Activated T-helper 17 cell treated with anti-CD3 and anti-CD28 coated beads, Interleukin-2, amount 50 U/mL, for 72 hours (primary cell): ENCODE results near the gene PTPN4. TPM values are rescaled to one million over a fixed set of nuclear protein-coding genes. Genes with fewer than 3 reads are reported as not detected.

Source experiments
- ATAC-seq: fragments of 150-1000 bp; cut with Tn5 transposase; replicated peaks from 2 replicates; pipeline ENCODE4 v1.10.0; 2021; ENCODE audit warnings: mild to moderate bottlenecking, moderate library complexity
- H3K27ac Mint-ChIP-seq: one replicate; pipeline ENCODE4 v1.8.0; 2022; ENCODE audit warnings: mixed read lengths
- H3K27me3 Mint-ChIP-seq: one replicate; pipeline ENCODE4 v1.8.0; 2022; ENCODE audit warnings: mixed read lengths
- H3K36me3 Mint-ChIP-seq: one replicate; pipeline ENCODE4 v1.8.0; 2022; ENCODE audit warnings: low read depth, mild to moderate bottlenecking, mixed read lengths
- H3K4me1 Mint-ChIP-seq: one replicate; pipeline ENCODE4 v1.8.0; 2022; ENCODE audit warnings: mixed read lengths
- H3K4me3 Mint-ChIP-seq: one replicate; pipeline ENCODE4 v1.8.0; 2022; ENCODE audit warnings: mild to moderate bottlenecking, mixed read lengths
- H3K9me3 Mint-ChIP-seq: one replicate; pipeline ENCODE4 v1.8.0; 2022; ENCODE audit warnings: mixed read lengths
- total RNA-seq, 2 donors: library from RNA; stranded (reverse); gene quantifications; one replicate each; pipeline ENCODE4 v1.2.3, GENCODE V29; 2022

PTPN4 gene
- total RNA-seq, 2 donors from 2014 or later = 34.9 to 49.4 TPM

GRCh38 chr2:119859528-119859927 is 99.8 kb downstream of the PTPN4 start:
- Mint-ChIP-seq H3K27me3 (no peaks in the 10 kb centered on the region), H3K27ac (no peak overlapping the region), H3K9me3 (no peaks in the 10 kb centered on the region), H3K36me3 (peaks cover 14% of the 10 kb centered on the region), H3K4me3 (no peak overlapping the region), H3K4me1 (peaks cover 25% of the 10 kb centered on the region)
- ATAC-seq = no peak

- peaks cover 25% of the 10 kb centered on the region for H3K4me1 Mint-ChIP-seq
- peaks cover 14% of the 10 kb centered on the region for H3K36me3 Mint-ChIP-seq
- no peak overlapping the region for H3K4me3 Mint-ChIP-seq
- no peak overlapping the region for H3K27ac Mint-ChIP-seq
- ATAC-seq = no peak
- H3K9me3 Mint-ChIP-seq = no peaks in the 10 kb centered on the region
- H3K27me3 Mint-ChIP-seq = no peaks in the 10 kb centered on the region
Observed at GRCh38 chr2:119860924-119861323, 101.2 kb downstream of the PTPN4 start.

- H3K4me3 Mint-ChIP-seq = peak overlapping the region; percentile 54
- peak; percentile 85 for ATAC-seq
- peaks cover 14% of the 10 kb centered on the region for H3K36me3 Mint-ChIP-seq
- H3K4me1 Mint-ChIP-seq = peaks cover 32% of the 10 kb centered on the region
- no peaks in the 10 kb centered on the region for H3K9me3 Mint-ChIP-seq
- H3K27ac Mint-ChIP-seq = peak overlapping the region; percentile 51
- H3K27me3 Mint-ChIP-seq = no peaks in the 10 kb centered on the region
Observed at GRCh38 chr2:119862127-119862889, 102.6 kb downstream of the PTPN4 start.

- H3K4me1 Mint-ChIP-seq = peaks cover 31% of the 10 kb centered on the region
- H3K4me3 Mint-ChIP-seq = peak overlapping the region; percentile 24
- no peaks in the 10 kb centered on the region for H3K9me3 Mint-ChIP-seq
- peak overlapping the region; percentile 18 for H3K27ac Mint-ChIP-seq
- peaks cover 14% of the 10 kb centered on the region for H3K36me3 Mint-ChIP-seq
- H3K27me3 Mint-ChIP-seq = no peaks in the 10 kb centered on the region
- ATAC-seq = peak; percentile 90
Observed at GRCh38 chr2:119864318-119864717, 104.6 kb downstream of the PTPN4 start.

GRCh38 chr2:119871725-119872124 is 112.0 kb downstream of the PTPN4 start:
- H3K36me3 Mint-ChIP-seq = no peaks in the 10 kb centered on the region

GRCh38 chr2:119873350-119874315 is 113.9 kb downstream of the PTPN4 start:
- H3K4me3 Mint-ChIP-seq = no peak overlapping the region
- no peak overlapping the region for H3K27ac Mint-ChIP-seq

More at GRCh38 chr2:119871725-119872124, 112.0 kb downstream of the PTPN4 start:
- peaks cover 29% of the 10 kb centered on the region for H3K4me1 Mint-ChIP-seq
- H3K27ac Mint-ChIP-seq = no peak overlapping the region
- no peaks in the 10 kb centered on the region for H3K27me3 Mint-ChIP-seq
- no peak for ATAC-seq
- H3K4me3 Mint-ChIP-seq = no peak overlapping the region
- H3K9me3 Mint-ChIP-seq = no peaks in the 10 kb centered on the region

GRCh38 chr2:119879502-119879901 is 119.8 kb downstream of the PTPN4 start:
- Mint-ChIP-seq H3K4me1 (peaks cover 14% of the 10 kb centered on the region), H3K9me3 (no peaks in the 10 kb centered on the region), H3K27ac (no peak overlapping the region), H3K36me3 (no peaks in the 10 kb centered on the region), H3K27me3 (no peaks in the 10 kb centered on the region), H3K4me3 (no peak overlapping the region)
- ATAC-seq = no peak

More at GRCh38 chr2:119873350-119874315, 113.9 kb downstream of the PTPN4 start:
- H3K27me3 Mint-ChIP-seq = no peaks in the 10 kb centered on the region
- H3K9me3 Mint-ChIP-seq = no peaks in the 10 kb centered on the region
- no peak for ATAC-seq
- no peaks in the 10 kb centered on the region for H3K36me3 Mint-ChIP-seq
- peaks cover 18% of the 10 kb centered on the region for H3K4me1 Mint-ChIP-seq

- Mint-ChIP-seq H3K4me3 (no peak overlapping the region), H3K9me3 (peaks cover 19% of the 10 kb centered on the region), H3K36me3 (no peaks in the 10 kb centered on the region), H3K27me3 (no peaks in the 10 kb centered on the region), H3K27ac (no peak overlapping the region), H3K4me1 (no peaks in the 10 kb centered on the region)
- no peak for ATAC-seq
Observed at GRCh38 chr2:119888680-119889079, 129.0 kb downstream of the PTPN4 start.

- Mint-ChIP-seq H3K27me3 (no peaks in the 10 kb centered on the region), H3K4me3 (no peak overlapping the region), H3K9me3 (no peaks in the 10 kb centered on the region), H3K4me1 (no peaks in the 10 kb centered on the region), H3K36me3 (peaks cover 42% of the 10 kb centered on the region), H3K27ac (no peak overlapping the region)
- no peak for ATAC-seq
Observed at GRCh38 chr2:119897736-119898395, 138.1 kb downstream of the PTPN4 start.

GRCh38 chr2:119901013-119901412 is 141.3 kb downstream of the PTPN4 start:
- Mint-ChIP-seq H3K9me3 (peaks cover 7% of the 10 kb centered on the region), H3K27ac (no peak overlapping the region), H3K4me1 (no peaks in the 10 kb centered on the region), H3K36me3 (peaks cover 64% of the 10 kb centered on the region), H3K27me3 (no peaks in the 10 kb centered on the region), H3K4me3 (no peak overlapping the region)
- no peak for ATAC-seq

- ATAC-seq = no peak
- Mint-ChIP-seq H3K27me3 (no peaks in the 10 kb centered on the region), H3K27ac (no peak overlapping the region), H3K4me3 (no peak overlapping the region), H3K36me3 (peaks cover 45% of the 10 kb centered on the region), H3K9me3 (peaks cover 4% of the 10 kb centered on the region), H3K4me1 (no peaks in the 10 kb centered on the region)
Observed at GRCh38 chr2:119910566-119910965, 150.8 kb downstream of the PTPN4 start.

GRCh38 chr2:119914266-119914665 is 154.5 kb downstream of the PTPN4 start:
- Mint-ChIP-seq H3K4me3 (no peak overlapping the region), H3K27ac (no peak overlapping the region), H3K27me3 (no peaks in the 10 kb centered on the region), H3K4me1 (no peaks in the 10 kb centered on the region), H3K36me3 (peaks cover 22% of the 10 kb centered on the region), H3K9me3 (no peaks in the 10 kb centered on the region)
- ATAC-seq = no peak

GRCh38 chr2:119921825-119922224 is 162.1 kb downstream of the PTPN4 start:
- Mint-ChIP-seq H3K36me3 (peaks cover 4% of the 10 kb centered on the region), H3K4me1 (peaks cover 16% of the 10 kb centered on the region), H3K4me3 (no peak overlapping the region), H3K9me3 (no peaks in the 10 kb centered on the region), H3K27ac (peak overlapping the region; percentile 33), H3K27me3 (no peaks in the 10 kb centered on the region)
- ATAC-seq = no peak

- no peaks in the 10 kb centered on the region for H3K27me3 Mint-ChIP-seq
- peaks cover 7% of the 10 kb centered on the region for H3K36me3 Mint-ChIP-seq
- no peak overlapping the region for H3K27ac Mint-ChIP-seq
- no peaks in the 10 kb centered on the region for H3K9me3 Mint-ChIP-seq
- H3K4me1 Mint-ChIP-seq = peaks cover 22% of the 10 kb centered on the region
- no peak overlapping the region for H3K4me3 Mint-ChIP-seq
- ATAC-seq = no peak
Observed at GRCh38 chr2:119922699-119923098, 163.0 kb downstream of the PTPN4 start.
